SK-N-SH (cell line): ENCODE data around the gene DNASE1L3.

Source experiments
- CTCF ChIP-seq: fragments of 200-600 bp; sonication (generic); IDR thresholded peaks from 2 replicates; pipeline ENCODE4 v1.6.1; 2017; ENCODE audit warnings: antibody characterized with exemption, mild to moderate bottlenecking, moderate library complexity
- EP300 ChIP-seq, 2 experiments: IDR thresholded peaks; 2 replicates each; pipeline versions ENCODE4 v1.4.0 to v1.6.1; 2012; ENCODE audit warnings: borderline replicate concordance in 1 of 2, low read depth in 1 of 2, low read length in 1 of 2
- FOXM1 ChIP-seq: IDR thresholded peaks from 2 replicates; pipeline ENCODE4 v1.4.0; 2012; ENCODE audit warnings: low read depth, mild to moderate bottlenecking
- POLR2AphosphoS5 ChIP-seq: IDR thresholded peaks from 2 replicates; pipeline ENCODE4 v1.6.1; 2012; ENCODE audit warnings: low read depth, low read length
- SIN3A ChIP-seq: IDR thresholded peaks from 2 replicates; pipeline ENCODE4 v1.6.1; 2012; ENCODE audit warnings: low read depth, mild to moderate bottlenecking, low read length, moderate library complexity, borderline replicate concordance
- TF ChIP-seq, protein P1 (sequence below): IDR thresholded peaks from 2 replicates; pipeline ENCODE4 v1.4.0; 2012; ENCODE audit warnings: low read depth

DNA sequence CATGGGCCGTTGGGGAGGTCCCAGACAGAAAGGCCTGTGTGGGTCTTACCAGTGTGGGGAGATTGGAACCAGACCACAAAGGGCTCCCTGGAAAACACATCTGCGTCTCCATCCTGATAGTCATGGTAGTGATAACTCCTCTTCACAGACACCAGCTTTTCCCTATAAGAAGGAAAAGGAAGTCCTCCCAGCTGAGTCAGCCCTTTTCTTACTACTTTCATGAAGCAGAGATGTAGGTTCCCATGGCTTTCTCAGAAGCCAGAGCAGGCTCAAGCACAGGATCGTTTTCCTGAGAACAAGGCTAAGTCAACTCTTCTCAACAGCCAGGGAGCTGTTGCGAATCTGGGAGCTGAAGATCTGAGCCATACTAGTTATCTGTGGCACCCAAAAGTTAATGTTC, 6.1 kb downstream of the DNASE1L3 start:
- no peak for TF ChIP-seq CTCF
- TF ChIP-seq SIN3A: no peak
- TF ChIP-seq, protein P1, sequence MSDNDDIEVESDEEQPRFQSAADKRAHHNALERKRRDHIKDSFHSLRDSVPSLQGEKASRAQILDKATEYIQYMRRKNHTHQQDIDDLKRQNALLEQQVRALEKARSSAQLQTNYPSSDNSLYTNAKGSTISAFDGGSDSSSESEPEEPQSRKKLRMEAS: no peak
- TF ChIP-seq POLR2AphosphoS5: no peak
- TF ChIP-seq EP300 (IDR thresholded peaks at IDR 0.05; ENCODE audit: borderline replicate concordance in 1 of 2, low read depth in 1 of 2, low read length in 1 of 2): no peak
- TF ChIP-seq FOXM1: no peak
